Keratinocyte (primary cell): ENCODE measurements around the gene BTF3L4. TPM values are rescaled to one million over a fixed set of nuclear protein-coding genes. Genes with fewer than 3 reads are reported as not detected.
A peak's percentile ranks its signal among the peaks of the same experiment; 100 is the strongest.

Experiments
- DNase-seq: peaks from one replicate; pipeline ENCODE4 v3.0.0-alpha.2; 2011; ENCODE audit warnings: low read depth, missing footprints, low spot score
- FAIRE-seq: peaks from 2 replicates; lab custom pipeline; 2011; peaks lifted over from hg19 to GRCh38; lab: Jason Lieb, UNC
- H2AFZ ChIP-seq: 2 replicates; pipeline ENCODE4 v1.6.0; 2012; ENCODE audit warnings: low read length, control low read depth, inconsistent platforms; ENCODE audit not compliant: control insufficient read depth
- H3K27ac ChIP-seq: 2 replicates; pipeline ENCODE4 v1.5.1; 2011; ENCODE audit warnings: low read length; ENCODE audit not compliant: control insufficient read depth, insufficient read depth
- H3K27me3 ChIP-seq: 3 replicates; pipeline ENCODE4 v1.6.0; 2011; ENCODE audit warnings: low read length; ENCODE audit not compliant: control insufficient read depth, insufficient read depth; ENCODE audit errors: extremely low read depth
- H3K36me3 ChIP-seq, 2 experiments: 2 replicates in 1 of 2; 3 replicates in 1 of 2; pipeline ENCODE4 v1.5.1; 2011; ENCODE audit warnings: low read length in 2 of 2, mild to moderate bottlenecking in 1 of 2; ENCODE audit not compliant: control insufficient read depth in 2 of 2, insufficient read depth in 2 of 2; ENCODE audit errors: extremely low read depth in 1 of 2
- H3K4me1 ChIP-seq: 3 replicates; pipeline ENCODE4 v1.5.1; 2011; ENCODE audit warnings: low read length; ENCODE audit not compliant: control insufficient read depth, insufficient read depth; ENCODE audit errors: extremely low read depth
- H3K4me2 ChIP-seq: 3 replicates; pipeline ENCODE4 v1.6.0; 2011; ENCODE audit warnings: low read depth, low read length; ENCODE audit not compliant: control insufficient read depth, insufficient read depth; ENCODE audit errors: extremely low read depth
- H3K4me3 ChIP-seq, 3 experiments: fragments of 200-600 bp in 1 of 3; sonication (generic) in 1 of 3; 2 replicates in 2 of 3; 3 replicates in 1 of 3; pipeline ENCODE4 v1.5.1; 2011 to 2016; ENCODE audit warnings: low read length in 3 of 3, mild to moderate bottlenecking in 3 of 3, control low read depth in 2 of 3, inconsistent platforms in 1 of 3, low read depth in 1 of 3, mixed read lengths in 1 of 3, mixed run types in 1 of 3, moderate library complexity in 1 of 3; ENCODE audit not compliant: control insufficient read depth in 2 of 3, insufficient read depth in 2 of 3; ENCODE audit errors: extremely low read depth in 1 of 3
- H3K79me2 ChIP-seq: 2 replicates; pipeline ENCODE4 v1.6.0; 2012; ENCODE audit warnings: low read length; ENCODE audit not compliant: control insufficient read depth, insufficient read depth
- H3K9ac ChIP-seq: 3 replicates; pipeline ENCODE4 v1.6.0; 2011; ENCODE audit warnings: low read length; ENCODE audit not compliant: control insufficient read depth, insufficient read depth; ENCODE audit errors: extremely low read depth
- H3K9me1 ChIP-seq: 3 replicates; pipeline ENCODE4 v1.6.0; 2011; ENCODE audit warnings: low read length; ENCODE audit not compliant: control insufficient read depth, insufficient read depth; ENCODE audit errors: extremely low read depth
- H3K9me3 ChIP-seq: 2 replicates; pipeline ENCODE4 v1.5.1; 2012; ENCODE audit warnings: low read depth, low read length; ENCODE audit not compliant: control insufficient read depth
- H4K20me1 ChIP-seq: 3 replicates; pipeline ENCODE4 v1.6.0; 2011; ENCODE audit warnings: low read length; ENCODE audit not compliant: control insufficient read depth, insufficient read depth; ENCODE audit errors: extremely low read depth
- EZH2 ChIP-seq: IDR thresholded peaks from one replicate; pipeline ENCODE4 v1.6.1; 2012; ENCODE audit warnings: inconsistent platforms, mild to moderate bottlenecking, low read length, moderate library complexity
- dilution Hi-C: fragments of 300-500 bp; cut with MboI; formaldehyde crosslinking; loops from one replicate; pipeline ENCODE4 v1.7.0; 2020; ENCODE audit warnings: low sequenced_read_pairs; ENCODE audit not compliant: extremely low pct_ligation_motif_present
- polyA plus RNA-seq, 5 experiments: library from polyadenylated mRNA; depleted of rRNA in 3 of 5; stranded (reverse) in 3 of 5; stranded (forward) in 1 of 5; unstranded in 1 of 5; fragments of >200 nt; gene quantifications; 1 replicate in 1 of 5; 2 replicates in 3 of 5; 3 replicates in 1 of 5; pipeline versions ENCODE4 v1.2.1 to v1.2.3, GENCODE V29; 2011 to 2012; ENCODE audit warnings: missing spikeins in 2 of 5, low read depth in 1 of 5, low replicate concordance in 1 of 5
- TF ChIP-seq, protein P1 (sequence below), 3 experiments: IDR thresholded peaks in 1 of 3; conservative IDR thresholded peaks in 1 of 3; optimal IDR thresholded peaks in 1 of 3; 2 replicates in 2 of 3; 3 replicates in 1 of 3; pipeline versions ENCODE3 to v1.5.1; 2011; ENCODE audit warnings: low read length in 3 of 3, mild to moderate bottlenecking in 3 of 3, moderate library complexity in 2 of 3, control low read depth in 1 of 3, inconsistent platforms in 1 of 3; ENCODE audit not compliant: insufficient read depth in 2 of 3; ENCODE audit errors: extremely low read depth in 1 of 3

BTF3L4 gene
- polyA plus RNA-seq, 1 donor (not counting 4 experiments of a cell fraction or from before 2014, with no cell fraction given) = 55.4 TPM

DNA sequence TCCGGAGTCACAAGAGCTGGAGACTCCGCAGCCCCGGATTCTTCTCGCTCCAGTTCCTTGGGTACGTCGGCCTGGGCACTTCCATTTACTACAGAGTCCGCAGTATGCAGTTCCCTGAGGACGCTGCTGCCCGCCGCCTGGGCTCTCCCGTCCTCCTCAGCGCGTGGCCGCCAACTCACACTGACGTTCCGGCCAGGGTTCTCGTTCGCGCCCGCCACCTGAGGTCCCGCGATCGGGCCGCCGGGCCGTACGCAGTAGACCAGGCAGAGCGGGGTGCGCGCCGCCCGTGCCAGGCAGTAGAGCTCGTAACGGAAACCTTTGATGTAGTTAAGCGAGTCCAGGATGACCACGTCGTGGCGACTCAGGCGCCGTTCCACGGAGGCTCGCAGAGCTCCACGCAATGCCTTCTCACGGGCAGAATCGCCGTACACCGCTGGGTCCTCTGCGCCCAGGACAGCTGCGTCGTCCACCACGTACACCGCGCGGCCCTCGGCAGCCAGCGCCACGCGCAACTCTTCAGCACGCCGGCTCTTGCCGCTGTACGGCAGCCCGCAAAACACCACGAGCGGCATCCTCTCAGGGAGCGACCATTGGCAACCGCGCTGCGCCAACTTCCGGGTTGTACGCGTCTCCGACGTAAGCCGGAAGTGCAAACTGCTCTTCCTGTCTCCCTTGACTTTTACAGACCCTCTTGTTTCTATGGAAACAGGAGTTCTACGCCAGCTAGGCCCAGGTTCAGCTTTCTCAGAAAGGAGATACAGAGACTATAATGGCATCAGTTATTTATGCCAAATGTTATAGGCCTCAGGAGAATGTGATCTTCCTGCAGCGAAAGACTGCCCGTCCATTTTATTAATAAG is 22.7 kb upstream of the BTF3L4 start, which contains the start of gene KTI12:
TSS of gene KTI12 (minus strand) at position 621 of the 860 bp plus-strand sequence. CDS start at position 572, 49 bp downstream.
- TF ChIP-seq, protein P1, sequence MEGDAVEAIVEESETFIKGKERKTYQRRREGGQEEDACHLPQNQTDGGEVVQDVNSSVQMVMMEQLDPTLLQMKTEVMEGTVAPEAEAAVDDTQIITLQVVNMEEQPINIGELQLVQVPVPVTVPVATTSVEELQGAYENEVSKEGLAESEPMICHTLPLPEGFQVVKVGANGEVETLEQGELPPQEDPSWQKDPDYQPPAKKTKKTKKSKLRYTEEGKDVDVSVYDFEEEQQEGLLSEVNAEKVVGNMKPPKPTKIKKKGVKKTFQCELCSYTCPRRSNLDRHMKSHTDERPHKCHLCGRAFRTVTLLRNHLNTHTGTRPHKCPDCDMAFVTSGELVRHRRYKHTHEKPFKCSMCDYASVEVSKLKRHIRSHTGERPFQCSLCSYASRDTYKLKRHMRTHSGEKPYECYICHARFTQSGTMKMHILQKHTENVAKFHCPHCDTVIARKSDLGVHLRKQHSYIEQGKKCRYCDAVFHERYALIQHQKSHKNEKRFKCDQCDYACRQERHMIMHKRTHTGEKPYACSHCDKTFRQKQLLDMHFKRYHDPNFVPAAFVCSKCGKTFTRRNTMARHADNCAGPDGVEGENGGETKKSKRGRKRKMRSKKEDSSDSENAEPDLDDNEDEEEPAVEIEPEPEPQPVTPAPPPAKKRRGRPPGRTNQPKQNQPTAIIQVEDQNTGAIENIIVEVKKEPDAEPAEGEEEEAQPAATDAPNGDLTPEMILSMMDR (optimal IDR thresholded peaks at IDR 0.05 in 1 of 3, IDR thresholded peaks at IDR 0.05 in 1 of 3, conservative IDR thresholded peaks at IDR 0.05 in 1 of 3; ENCODE audit: extremely low read depth in 1 of 3, insufficient read depth in 2 of 3, low read length in 3 of 3) = no peak
- no peak for TF ChIP-seq EZH2
- H3K9me1 ChIP-seq = no peaks in the 10 kb centered on the region
- H3K36me3 ChIP-seq = peaks cover 0 to 2% of the 10 kb centered on the region in 2 experiments
- peak within 1 kb of the TSS; percentile 91 for H2AFZ ChIP-seq
- FAIRE-seq (peak; percentile 34), DNase-seq (no peak)
- peak within 1 kb of the TSS; percentile 84 for H3K4me2 ChIP-seq
- H3K27ac ChIP-seq = peak within 1 kb of the TSS; percentile 78
- H3K27me3 ChIP-seq = no peaks in the 10 kb centered on the region
- peaks cover 21% of the 10 kb centered on the region for H3K4me1 ChIP-seq
- peaks cover 32% of the 10 kb centered on the region for H3K79me2 ChIP-seq
- H3K4me3 ChIP-seq = peak within 1 kb of the TSS; percentile 80 to 94 (median 88)
- H4K20me1 ChIP-seq = peaks cover 9% of the 10 kb centered on the region
- peak within 1 kb of the TSS; percentile 90 for H3K9ac ChIP-seq
- dilution Hi-C loops = no loop called here
- no peaks in the 10 kb centered on the region for H3K9me3 ChIP-seq

DNA sequence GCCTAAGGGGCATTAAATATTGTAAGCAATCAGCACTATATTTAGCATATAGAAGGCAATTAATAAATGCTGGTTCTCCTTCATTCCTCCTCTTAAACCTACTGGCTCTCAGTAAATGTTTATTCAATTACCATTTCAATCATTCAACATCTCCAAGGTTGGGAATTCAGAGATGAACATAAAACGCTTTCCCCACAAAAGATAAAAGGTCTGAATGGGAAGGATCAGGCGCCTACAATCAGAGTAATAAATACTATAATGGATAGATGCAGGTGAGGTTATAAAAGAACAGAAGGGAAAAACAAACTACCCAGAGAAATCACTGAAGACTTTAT is 22.1 kb upstream of the BTF3L4 start:
- peak overlapping the region; percentile 90 for H3K9ac ChIP-seq
- dilution Hi-C loops = no loop called here

More for the DNA sequence above, 22.1 kb upstream of the BTF3L4 start:
- peak overlapping the region in 2 of 3 experiments; percentile 80 to 94 for H3K4me3 ChIP-seq
- H3K9me1 ChIP-seq = no peaks in the 10 kb centered on the region
- FAIRE-seq (no peak), DNase-seq (no peak)
- peak overlapping the region; percentile 78 for H3K27ac ChIP-seq
- H2AFZ ChIP-seq = peak overlapping the region; percentile 91
- H4K20me1 ChIP-seq = peaks cover 9% of the 10 kb centered on the region
- TF ChIP-seq EZH2 = no peak
- TF ChIP-seq, protein P1 (optimal IDR thresholded peaks at IDR 0.05 in 1 of 3, IDR thresholded peaks at IDR 0.05 in 1 of 3, conservative IDR thresholded peaks at IDR 0.05 in 1 of 3; ENCODE audit: extremely low read depth in 1 of 3, insufficient read depth in 2 of 3, low read length in 3 of 3) = no peak
- peaks cover 0 to 2% of the 10 kb centered on the region in 2 experiments for H3K36me3 ChIP-seq
- peaks cover 21% of the 10 kb centered on the region for H3K4me1 ChIP-seq
- H3K4me2 ChIP-seq = peak overlapping the region; percentile 84
- peaks cover 32% of the 10 kb centered on the region for H3K79me2 ChIP-seq
- H3K9me3 ChIP-seq = no peaks in the 10 kb centered on the region
- H3K27me3 ChIP-seq = no peaks in the 10 kb centered on the region
